ENCODE measurements around the gene METTL21C. TPM values are rescaled to one million over a fixed set of nuclear protein-coding genes. Genes with fewer than 3 reads are reported as not detected.

The METTL21C gene
- total RNA-seq, 2 experiments from 2014 or later = not detected

- H3K4me3 Mint-ChIP-seq = no peak overlapping the region
- no peaks in the 10 kb centered on the region for H3K27me3 Mint-ChIP-seq
- H3K9me3 Mint-ChIP-seq = no peaks in the 10 kb centered on the region
- no peak for ATAC-seq (ENCODE audit: low read depth)
- POLR2A ChIA-PET = no interaction called here
- peaks cover 2% of the 10 kb centered on the region for H3K4me1 Mint-ChIP-seq
- H3K36me3 Mint-ChIP-seq = peaks cover 21% of the 10 kb centered on the region
- no peak for DNase-seq
- H3K27ac Mint-ChIP-seq = no peak overlapping the region
Measured at GRCh38 chr13:102642029-102642428, 52.8 kb downstream of the METTL21C start.

GRCh38 chr13:102638741-102639140 lies 56.1 kb downstream of the METTL21C start:
- POLR2A ChIA-PET = no interaction called here
- Mint-ChIP-seq H3K4me3 (no peak overlapping the region), H3K36me3 (peaks cover 35% of the 10 kb centered on the region), H3K27me3 (no peaks in the 10 kb centered on the region), H3K27ac (no peak overlapping the region), H3K9me3 (no peaks in the 10 kb centered on the region), H3K4me1 (peaks cover 2% of the 10 kb centered on the region)
- ATAC-seq (ENCODE audit: low read depth) = no peak
- DNase-seq = no peak

Other genes with a start within 250 kb of the METTL21C start
- 10 to 100 TPM; 78.0 to 87.1 TPM for gene TPP2, start 98.1 kb downstream of the METTL21C start, total RNA-seq
- gene TEX30, start 78.7 kb upstream of the METTL21C start, total RNA-seq = 10 to 100 TPM; 22.2 to 23.0 TPM
- gene POGLUT2, start 103.9 kb upstream of the METTL21C start, total RNA-seq = 1 to 10 TPM; 8.2 to 8.8 TPM
- gene BIVM, start 104.1 kb upstream of the METTL21C start, total RNA-seq = 10 to 100 TPM; 19.8 to 26.2 TPM
- 100 to 1,000 TPM; 102 to 111 TPM for gene ERCC5, start 151.0 kb upstream of the METTL21C start, total RNA-seq

Data from activated naive CD8-positive, alpha-beta T cell treated with anti-CD3 and anti-CD28 coated beads, Interleukin-2, amount 10 ng/mL, durations not matched to agents 7 days and 5 days (primary cell).